ENCODE data around the gene PDIA6. TPM values are rescaled to one million over a fixed set of nuclear protein-coding genes. Genes with fewer than 3 reads are reported as not detected.

Gene PDIA6
- total and polyA plus RNA-seq, 9 of the 15 experiments (the other 6 are each of a cell fraction or from before 2014, with no cell fraction given), result 166 to 268 (median 229) TPM

GRCh38 chr2:10844097-10844496 is 31.5 kb upstream of the PDIA6 start (continued):
- TF ChIP-seq ATF2 (CRISPR knock-in tag; IDR thresholded peaks at IDR 0.05), result no peak
- TF ChIP-seq ZNF133 (CRISPR knock-in tag; IDR thresholded peaks at IDR 0.05), result no peak
- TF ChIP-seq ARID3B (CRISPR knock-in tag; IDR thresholded peaks at IDR 0.05; ENCODE audit: borderline replicate concordance), result no peak
- no peak for TF ChIP-seq ETS1 (conservative IDR thresholded peaks at IDR 0.05; ENCODE audit: control insufficient read depth, low read depth, low read length)

GRCh38 chr2:10842506-10842905 is 29.9 kb upstream of the PDIA6 start:
- ChIA-PET POLR2A (interaction anchor here (1.2 kb wide), 1 partner anchor 24 kb away, joined by 5 read pairs; no protein-coding TSS in a partner anchor), CTCF (ENCODE audit: low intra/inter-chr PET ratio) (no interaction called here)
- Histone ChIP-seq H2AFZ (ENCODE audit: low read depth, low read length) (no peak overlapping the region), H3K4me2 (ENCODE audit: insufficient read depth, low read length) (no peak overlapping the region), H3K4me1 (replicated peaks in 1 of 2; ENCODE audit: control insufficient read depth in 2 of 2, insufficient read depth in 2 of 2, low read length in 2 of 2) (no peaks in the 10 kb centered on the region), H3K9me3 (replicated peaks; ENCODE audit: control insufficient read depth, insufficient read depth, low read depth, low read length) (no peaks in the 10 kb centered on the region), H3K9ac (ENCODE audit: insufficient read depth in 1 of 2, low read depth in 2 of 2, low read length in 2 of 2) (no peak overlapping the region), H3K9me1 (ENCODE audit: control insufficient read depth, insufficient read depth, low read length) (no peaks in the 10 kb centered on the region), H3K36me3 (ENCODE audit: control insufficient read depth, insufficient read depth, low read length) (no peaks in the 10 kb centered on the region), H3K27ac (ENCODE audit: extremely low read depth, low read depth, low read length) (no peak overlapping the region), H3K27me3 (ENCODE audit: control insufficient read depth in 2 of 2, insufficient read depth in 2 of 2, low read length in 2 of 2) (peaks cover 0 to 50% of the 10 kb centered on the region in 2 experiments; a peak in 3 of 5 replicates), H3K4me3 (no peak overlapping the region), H3K79me2 (ENCODE audit: control insufficient read depth, insufficient read depth, low read length) (no peaks in the 10 kb centered on the region), H4K20me1 (replicated peaks; ENCODE audit: control insufficient read depth, insufficient read depth, low read length) (no peaks in the 10 kb centered on the region)
- in situ Hi-C loops (cut with MboI) (loop anchor here (25.0 kb wide), 1 partner anchor 570 kb away; no protein-coding TSS in a partner anchor), intact Hi-C loops (cut with micrococcal nuclease) (no loop called here)
- ATAC-seq, result no peak
- no peak for DNase-seq (ENCODE audit: extremely low read depth in 1 of 4, low spot score in 3 of 4)
- 0% methylated on average over 4 of the region's 4 CpGs for WGBS (ENCODE audit: insufficient coverage, low coverage, missing lambda C conversion rate)
- BruUV-seq (replicated peaks), result no TSS peak
- FAIRE-seq, result no peak
- TF ChIP-seq TRIM24 (IDR thresholded peaks at IDR 0.05), result no peak
- no peak for TF ChIP-seq ZNF584 (CRISPR knock-in tag; IDR thresholded peaks at IDR 0.05; ENCODE audit: low read depth)
- TF ChIP-seq ZNF146 (CRISPR knock-in tag; IDR thresholded peaks at IDR 0.05; ENCODE audit: unreplicated experiment), result no peak
- no peak for TF ChIP-seq E2F1 (CRISPR knock-in tag; IDR thresholded peaks at IDR 0.05)
- TF ChIP-seq ZNF511 (CRISPR knock-in tag; IDR thresholded peaks at IDR 0.05), result no peak
- no peak for TF ChIP-seq CHAMP1 (IDR thresholded peaks at IDR 0.05)
- TF ChIP-seq SMARCA4 (IDR thresholded peaks at IDR 0.05), result no peak

Measured in K562 (cell line).